ENCODE measurements around the gene ATP2C2. TPM values are rescaled to one million over a fixed set of nuclear protein-coding genes. Genes with fewer than 3 reads are reported as not detected.

Gene ATP2C2
- total RNA-seq, 1 experiment from 2014 or later = 4.3 TPM

GRCh38 chr16:84462296-84463210 lies 94.2 kb downstream of the ATP2C2 start (continued):
- TF ChIP-seq ZSCAN18 (CRISPR knock-in tag; IDR thresholded peaks at IDR 0.05) = no peak
- TF ChIP-seq SMAD4 (CRISPR knock-in tag; IDR thresholded peaks at IDR 0.05) = no peak
- no peak for TF ChIP-seq SMAD3 (CRISPR knock-in tag; IDR thresholded peaks at IDR 0.05; ENCODE audit: borderline replicate concordance)
- no peak for TF ChIP-seq ZNF671 (CRISPR knock-in tag; IDR thresholded peaks at IDR 0.05)
- no peak for TF ChIP-seq RELA (CRISPR knock-in tag; IDR thresholded peaks at IDR 0.05; ENCODE audit: borderline replicate concordance)
- TF ChIP-seq HMGXB4 (CRISPR knock-in tag; IDR thresholded peaks at IDR 0.05) = no peak

- Mint-ChIP-seq H3K27ac (no peak overlapping the region), H3K4me1 (no peaks in the 10 kb centered on the region), H3K4me3 (no peak overlapping the region), H3K9me3 (peaks cover 22% of the 10 kb centered on the region), H3K27me3 (ENCODE audit: low read depth) (no peaks in the 10 kb centered on the region), H3K36me3 (peaks cover 28% of the 10 kb centered on the region)
- ChIA-PET POLR2A (no interaction called here), CTCF (no interaction called here)
- no peak for DNase-seq (ENCODE audit: low spot score)
- TF ChIP-seq HMGXB4 (CRISPR knock-in tag; IDR thresholded peaks at IDR 0.05) = no peak
- no peak for TF ChIP-seq TEAD4 (CRISPR knock-in tag; IDR thresholded peaks at IDR 0.05)
- TF ChIP-seq ZNF263 (CRISPR knock-in tag; IDR thresholded peaks at IDR 0.05; ENCODE audit: low read depth) = no peak
- TF ChIP-seq ZNF512 (CRISPR knock-in tag; IDR thresholded peaks at IDR 0.05; ENCODE audit: borderline replicate concordance) = no peak
- TF ChIP-seq MXD4 (CRISPR knock-in tag; IDR thresholded peaks at IDR 0.05; ENCODE audit: borderline replicate concordance) = no peak
- TF ChIP-seq AFF4 (CRISPR knock-in tag; IDR thresholded peaks at IDR 0.05; ENCODE audit: borderline replicate concordance) = no peak
- no peak for TF ChIP-seq ZNF219 (CRISPR knock-in tag; IDR thresholded peaks at IDR 0.05; ENCODE audit: borderline replicate concordance)
- no peak for TF ChIP-seq E2F4 (CRISPR knock-in tag; IDR thresholded peaks at IDR 0.05; ENCODE audit: borderline replicate concordance, low read depth)
- no peak for TF ChIP-seq PRDM15 (CRISPR knock-in tag; IDR thresholded peaks at IDR 0.05)
- no peak for ATAC-seq
Measured at GRCh38 chr16:84463221-84463620, 94.9 kb downstream of the ATP2C2 start.

Measured in WTC11 (cell line).